Smooth muscle cell (in vitro differentiated cells): Measurements from ENCODE around the gene TOP1. TPM values are rescaled to one million over a fixed set of nuclear protein-coding genes. Genes with fewer than 3 reads are reported as not detected.
"Not testable (repeated sequence)": the region's sequence is repeated elsewhere in the genome, so short reads cannot be mapped to it uniquely, and the experiment has no call there.

Experiments used
- DNase-seq: peaks from one replicate; lab custom pipeline; 2025; ENCODE audit not compliant: unreplicated experiment; lab: John Stamatoyannopoulos, UW
- H2AFZ ChIP-seq: fragments of 200-600 bp; sonication (generic); 2 replicates; pipeline ENCODE4 v1.6.0; 2016; ENCODE audit warnings: antibody characterized with exemption, low read depth, mild to moderate bottlenecking
- H3F3A ChIP-seq: fragments of 200-600 bp; sonication (generic); 2 replicates; pipeline ENCODE4 v1.6.0; 2017; ENCODE audit warnings: antibody characterized with exemption, low read depth
- H3K27ac ChIP-seq: fragments of 200-600 bp; sonication (generic); 2 replicates; pipeline ENCODE4 v1.5.1; 2016; ENCODE audit warnings: low read depth, mild to moderate bottlenecking
- H3K27me3 ChIP-seq: fragments of 200-600 bp; sonication (generic); 2 replicates; pipeline ENCODE4 v1.6.1; 2016; ENCODE audit warnings: low read depth, mild to moderate bottlenecking
- H3K36me3 ChIP-seq: fragments of 200-600 bp; sonication (generic); 2 replicates; pipeline ENCODE4 v1.5.1; 2016; ENCODE audit warnings: low read depth
- H3K4me1 ChIP-seq: fragments of 200-600 bp; sonication (generic); 2 replicates; pipeline ENCODE4 v1.5.1; 2016; ENCODE audit warnings: low read depth
- H3K4me2 ChIP-seq: fragments of 200-600 bp; sonication (generic); 2 replicates; pipeline ENCODE4 v1.6.0; 2016; ENCODE audit warnings: mild to moderate bottlenecking
- H3K4me3 ChIP-seq: fragments of 200-600 bp; sonication (generic); 2 replicates; pipeline ENCODE4 v1.5.1; 2016; ENCODE audit warnings: mild to moderate bottlenecking
- H3K79me2 ChIP-seq: fragments of 200-600 bp; sonication (generic); 2 replicates; pipeline ENCODE4 v1.6.0; 2016; ENCODE audit warnings: low read depth, mild to moderate bottlenecking
- H3K9ac ChIP-seq: fragments of 200-600 bp; sonication (generic); 2 replicates; pipeline ENCODE4 v1.6.0; 2016; ENCODE audit warnings: low read depth
- H3K9me3 ChIP-seq: fragments of 200-600 bp; sonication (generic); replicated peaks from 2 replicates; pipeline ENCODE4 v1.5.1; 2016; ENCODE audit warnings: low read depth
- H4K20me1 ChIP-seq: fragments of 200-600 bp; sonication (generic); 2 replicates; pipeline ENCODE4 v1.6.0; 2016; ENCODE audit warnings: low read depth
- CTCF ChIP-seq: fragments of 200-600 bp; sonication (generic); IDR thresholded peaks from 2 replicates; pipeline ENCODE4 v1.5.1; 2017; ENCODE audit warnings: borderline replicate concordance, mild to moderate bottlenecking, antibody characterized with exemption; ENCODE audit not compliant: insufficient read depth, poor library complexity, severe bottlenecking
- WGBS: methylation state at CpG from one replicate; pipeline ENCODE4 v1.1.7; 2016; ENCODE audit warnings: low lambda C conversion rate; 5-methylcytosine and 5-hydroxymethylcytosine counted together
- polyA plus RNA-seq: library from polyadenylated mRNA; unstranded; fragments of >200 nt; fragmentation: Nextera tagmentation; extraction: Ambion mirVana; gene quantifications from 2 replicates; pipeline ENCODE4 v1.2.1, GENCODE V29; 2016
- total RNA-seq: library from RNA; depleted of rRNA; stranded (reverse); fragments of >200 nt; gene quantifications from 2 replicates; pipeline ENCODE4 v1.2.3, GENCODE V29; 2014

TOP1 gene
- total and polyA plus RNA-seq, 2 experiments from 2014 or later, result 17.0 to 28.6 TPM

- no peak overlapping the region for H3K4me3 ChIP-seq
- DNase-seq, result no peak
- no peaks in the 10 kb centered on the region for H3K27me3 ChIP-seq
- H3K4me1 ChIP-seq, result no peaks in the 10 kb centered on the region
- 97% methylated on average over 5 of the region's 5 CpGs for WGBS
- H3K4me2 ChIP-seq, result no peak overlapping the region
- no peak overlapping the region for H3K9ac ChIP-seq
- peaks cover 7% of the 10 kb centered on the region for H3F3A ChIP-seq
- H2AFZ ChIP-seq, result no peak overlapping the region
- no peaks in the 10 kb centered on the region for H3K79me2 ChIP-seq
- H3K27ac ChIP-seq, result no peak overlapping the region
- H3K36me3 ChIP-seq, result no peaks in the 10 kb centered on the region
- no peaks in the 10 kb centered on the region for H4K20me1 ChIP-seq
- no peaks in the 10 kb centered on the region for H3K9me3 ChIP-seq
- no peak for TF ChIP-seq CTCF
Observed at GRCh38 chr20:41131594-41132387, 103.2 kb downstream of the TOP1 start.

GRCh38 chr20:41132388-41132775 is 103.8 kb downstream of the TOP1 start:
- H3K79me2 ChIP-seq, H3K27me3 ChIP-seq, H3F3A ChIP-seq, H3K4me3 ChIP-seq, H3K27ac ChIP-seq, H3K9ac ChIP-seq, H4K20me1 ChIP-seq, H3K4me2 ChIP-seq, H3K36me3 ChIP-seq, H3K9me3 ChIP-seq, H3K4me1 ChIP-seq, DNase-seq, H2AFZ ChIP-seq: not testable (repeated sequence)
- 96% methylated on average over 9 of the region's 9 CpGs for WGBS

GRCh38 chr20:41133709-41134361 is 105.2 kb downstream of the TOP1 start:
- Histone ChIP-seq H4K20me1 (peaks cover 9% of the 10 kb centered on the region), H3K4me3 (no peak overlapping the region), H3K4me2 (no peak overlapping the region), H2AFZ (no peak overlapping the region), H3F3A (peaks cover 7% of the 10 kb centered on the region), H3K4me1 (peaks cover 2% of the 10 kb centered on the region), H3K36me3 (no peaks in the 10 kb centered on the region), H3K27ac (no peak overlapping the region), H3K79me2 (peaks cover 14% of the 10 kb centered on the region), H3K27me3 (no peaks in the 10 kb centered on the region), H3K9me3 (no peaks in the 10 kb centered on the region), H3K9ac (no peak overlapping the region)
- WGBS, result 84% methylated on average over 7 of the region's 7 CpGs
- no peak for TF ChIP-seq CTCF
- no peak for DNase-seq

GRCh38 chr20:41134362-41135186 is 106.0 kb downstream of the TOP1 start:
- 85% methylated on average over 9 of the region's 9 CpGs for WGBS
- no peak for TF ChIP-seq CTCF
- Histone ChIP-seq H3K9ac (no peak overlapping the region), H2AFZ (no peak overlapping the region), H3F3A (peaks cover 7% of the 10 kb centered on the region), H3K27ac (no peak overlapping the region), H3K79me2 (peaks cover 22% of the 10 kb centered on the region), H4K20me1 (peaks cover 17% of the 10 kb centered on the region), H3K4me1 (peaks cover 10% of the 10 kb centered on the region), H3K4me2 (no peak overlapping the region), H3K4me3 (no peak overlapping the region), H3K27me3 (no peaks in the 10 kb centered on the region), H3K36me3 (no peaks in the 10 kb centered on the region), H3K9me3 (no peaks in the 10 kb centered on the region)
- no peak for DNase-seq
